ENCODE data around the gene PRRX2. TPM values are rescaled to one million over a fixed set of nuclear protein-coding genes. Genes with fewer than 3 reads are reported as not detected.

The PRRX2 gene
- total RNA-seq, 4 donors from 2014 or later = 3.6 to 7.3 (median 4.0) TPM

GRCh38 chr9:129647635-129648034, 17.8 kb upstream of the PRRX2 start:
- DNase-seq (ENCODE audit: low spot score) (no peak), ATAC-seq (ENCODE audit: low FRiP score) (no peak)
- no peak for TF ChIP-seq CTCF (IDR thresholded peaks at IDR 0.05)

DNA sequence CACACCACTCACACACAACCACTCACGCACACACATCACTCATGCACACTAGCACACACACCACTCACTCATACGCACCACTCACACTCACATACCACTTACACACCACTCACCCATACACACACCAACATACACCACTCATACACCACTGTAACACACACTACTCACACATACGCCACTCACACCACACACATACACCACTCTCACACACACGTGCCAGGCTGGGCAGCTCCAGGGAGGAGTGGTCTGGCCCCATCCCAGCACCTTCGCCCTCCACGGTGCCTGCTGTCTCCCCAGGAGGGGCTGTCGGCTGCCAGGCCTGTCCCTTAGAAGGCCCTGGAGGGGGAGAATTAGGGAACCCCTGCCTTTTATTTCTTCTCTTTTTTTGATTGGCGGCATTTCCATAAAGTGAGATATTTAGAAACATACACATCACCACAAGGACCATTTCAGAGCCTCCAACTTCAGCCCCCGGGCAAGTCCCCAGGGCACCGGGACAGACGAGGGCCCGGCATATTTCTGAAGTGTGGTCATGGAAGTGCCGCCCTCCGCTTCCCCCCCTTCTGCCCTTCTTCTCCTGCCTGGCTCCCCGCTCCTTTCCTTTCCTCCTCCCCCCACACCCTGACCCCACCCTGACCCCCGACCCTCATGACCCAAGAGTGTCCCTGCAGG, 17.2 kb upstream of the PRRX2 start:
- DNase-seq (ENCODE audit: low spot score) (no peak), ATAC-seq (ENCODE audit: low FRiP score) (no peak)
- no peak for TF ChIP-seq CTCF (IDR thresholded peaks at IDR 0.05)

DNA sequence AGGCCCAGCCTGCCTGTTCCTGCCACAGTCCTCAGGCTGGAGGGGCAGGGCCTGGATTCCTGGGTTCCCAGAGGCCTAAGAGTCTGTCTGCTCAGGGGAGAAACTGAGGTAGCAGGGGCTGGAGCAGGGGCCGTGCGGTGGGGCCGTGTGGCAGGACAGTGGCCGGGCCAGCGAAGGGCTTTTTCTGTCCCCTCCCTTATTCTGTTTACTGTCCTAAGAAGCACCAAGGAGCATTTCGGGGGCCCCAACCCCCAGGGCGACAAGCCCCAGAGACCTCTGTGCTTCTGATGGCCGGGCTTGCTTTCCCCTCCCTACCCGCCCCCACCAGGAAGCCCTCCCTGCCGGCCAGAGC, 16.7 kb upstream of the PRRX2 start:
- ATAC-seq (ENCODE audit: low FRiP score) = no peak

GRCh38 chr9:129649726-129650679, 15.4 kb upstream of the PRRX2 start:
- TF ChIP-seq CTCF (IDR thresholded peaks at IDR 0.05) = no peak
- ATAC-seq (ENCODE audit: low FRiP score) = no peak

More for the DNA sequence above, 16.7 kb upstream of the PRRX2 start:
- no peak for TF ChIP-seq CTCF (IDR thresholded peaks at IDR 0.05)
- no peak for DNase-seq (ENCODE audit: low spot score)

GRCh38 chr9:129650680-129651235, 14.7 kb upstream of the PRRX2 start:
- TF ChIP-seq CTCF (IDR thresholded peaks at IDR 0.05) = no peak
- DNase-seq (ENCODE audit: low spot score) = no peak
- ATAC-seq (ENCODE audit: low FRiP score) = no peak

More at GRCh38 chr9:129649726-129650679, 15.4 kb upstream of the PRRX2 start:
- DNase-seq (ENCODE audit: low spot score) = no peak

DNA sequence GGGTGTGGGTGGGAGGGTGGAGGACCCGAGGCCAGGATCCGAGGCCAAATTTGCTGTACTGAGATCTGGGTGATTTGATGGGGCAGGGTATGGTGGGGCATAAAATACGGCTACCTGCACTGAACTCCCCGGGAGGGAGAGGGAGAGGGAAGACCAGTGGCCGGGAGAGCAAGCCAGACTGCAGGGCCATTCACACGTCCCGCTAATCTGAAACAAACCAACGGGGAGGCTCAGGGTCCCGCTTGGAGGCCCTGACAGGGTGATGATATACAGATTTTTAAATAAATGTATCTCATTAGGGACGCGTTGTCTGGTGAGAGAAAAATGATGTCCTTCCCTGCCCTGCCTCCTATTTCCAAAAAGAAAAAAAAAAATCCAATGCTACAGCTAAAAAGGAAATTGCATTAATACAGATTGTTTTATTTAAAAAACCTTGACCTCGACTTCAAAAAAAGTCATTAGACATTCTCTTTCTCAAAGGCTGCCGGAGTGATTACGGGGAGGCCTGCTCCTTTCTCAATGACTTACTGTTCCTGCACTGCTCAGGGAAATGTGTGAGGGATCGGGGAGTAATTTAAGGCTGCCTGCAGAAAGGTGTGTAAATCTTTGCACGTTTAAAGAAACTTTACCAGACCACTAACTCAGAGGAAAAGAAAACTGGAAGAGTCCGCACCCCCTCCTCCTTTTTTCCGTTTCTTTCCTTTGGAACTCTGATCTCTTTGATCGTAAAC, 11.5 kb upstream of the PRRX2 start:
- DNase-seq (ENCODE audit: low spot score) = no peak
- no peak for TF ChIP-seq CTCF (IDR thresholded peaks at IDR 0.05)
- ATAC-seq (ENCODE audit: low FRiP score) = no peak
